ENCODE results near the gene SRPRB.

Gene SRPRB

GRCh38 chr3:133857767-133858166, 52.2 kb downstream of the SRPRB start:
- no peak for TF ChIP-seq CTCF (conservative IDR thresholded peaks at IDR 0.05)
- no peak overlapping the region for H3K27ac ChIP-seq

GRCh38 chr3:133859381-133860234, 54.0 kb downstream of the SRPRB start:
- no peak overlapping the region for H3K27ac ChIP-seq
- no peak for TF ChIP-seq CTCF (conservative IDR thresholded peaks at IDR 0.05)

GRCh38 chr3:133860519-133860918, 54.9 kb downstream of the SRPRB start:
- H3K27ac ChIP-seq: no peak overlapping the region
- no peak for TF ChIP-seq CTCF (conservative IDR thresholded peaks at IDR 0.05)

GRCh38 chr3:133862161-133862560, 56.5 kb downstream of the SRPRB start:
- no peak overlapping the region for H3K27ac ChIP-seq
- TF ChIP-seq CTCF (conservative IDR thresholded peaks at IDR 0.05): no peak

- peak overlapping the region; percentile 53 for H3K27ac ChIP-seq
- no peak for TF ChIP-seq CTCF (conservative IDR thresholded peaks at IDR 0.05)
These were observed 58.3 kb downstream of the SRPRB start for GRCh38 chr3:133863911-133864310.

- peak overlapping the region; percentile 53; the same call in 1 of the 2 replicates for H3K27ac ChIP-seq
- no peak for TF ChIP-seq CTCF (conservative IDR thresholded peaks at IDR 0.05)
These were observed 59.0 kb downstream of the SRPRB start for GRCh38 chr3:133864616-133865015.

- TF ChIP-seq CTCF (conservative IDR thresholded peaks at IDR 0.05): no peak
- H3K27ac ChIP-seq: no peak overlapping the region
These were observed 59.7 kb downstream of the SRPRB start for GRCh38 chr3:133865136-133865855.
